Aorta (tissue), 5 donors: Measurements from ENCODE around the gene SLC25A51. TPM values are rescaled to one million over a fixed set of nuclear protein-coding genes. Genes with fewer than 3 reads are reported as not detected.
"Not testable (repeated sequence)": the region's sequence is repeated elsewhere in the genome, so short reads cannot be mapped to it uniquely, and the experiment has no call there.

Source experiments
- ATAC-seq: fragments of 200-7000 bp; cut with Tn5 transposase; one replicate; pipeline ENCODE4 v1.9.1; 2022; ENCODE audit warnings: moderate library complexity; ENCODE audit not compliant: low FRiP score
- DNase-seq, 2 donors: peaks; one replicate each; pipeline ENCODE4 v3.0.0-alpha.2; 2020
- H3K27ac ChIP-seq, 2 donors: one replicate each; pipeline ENCODE4 v1.5.1; 2013; ENCODE audit warnings: low read length in 2 of 2, mild to moderate bottlenecking in 2 of 2, moderate library complexity in 2 of 2, control low read depth in 1 of 2, inconsistent platforms in 1 of 2, low read depth in 1 of 2
- H3K27me3 ChIP-seq, 2 donors: one replicate each; pipeline ENCODE4 v1.6.1; 2013; ENCODE audit warnings: control low read depth in 1 of 2, low read length in 1 of 2, mild to moderate bottlenecking in 1 of 2, moderate library complexity in 1 of 2; ENCODE audit not compliant: insufficient read depth in 2 of 2, control insufficient read depth in 1 of 2
- H3K36me3 ChIP-seq, 2 donors: one replicate each; pipeline ENCODE4 v1.6.1; 2013; ENCODE audit warnings: control low read depth in 1 of 2, low read length in 1 of 2, mild to moderate bottlenecking in 1 of 2; ENCODE audit not compliant: insufficient read depth in 2 of 2, control insufficient read depth in 1 of 2
- H3K4me1 ChIP-seq, 2 donors: one replicate each; pipeline ENCODE4 v1.6.1; 2013; ENCODE audit warnings: low read length in 2 of 2, control low read depth in 1 of 2, mild to moderate bottlenecking in 1 of 2, moderate library complexity in 1 of 2; ENCODE audit not compliant: insufficient read depth in 2 of 2, control insufficient read depth in 1 of 2
- H3K4me3 ChIP-seq, 2 donors: one replicate each; pipeline ENCODE4 v1.5.1; 2013; ENCODE audit warnings: low read length in 2 of 2, control low read depth in 1 of 2, mild to moderate bottlenecking in 1 of 2
- H3K9me3 ChIP-seq: one replicate; pipeline ENCODE4 v1.6.1; 2013; ENCODE audit warnings: mild to moderate bottlenecking, low read length; ENCODE audit not compliant: control insufficient read depth
- WGBS, 2 donors: extraction: QIAGEN DNeasy Blood & Tissue Kit; methylation state at CpG; one replicate each; pipeline ENCODE4 v1.1.7; 2013; 5-methylcytosine and 5-hydroxymethylcytosine counted together
- intact Hi-C, 2 donors: fragments of 100-400 bp; cut with DNase I; formaldehyde crosslinking; loops; one replicate each; pipeline versions ENCODE4 v1.14.2 to v1.15.0; 2022
- polyA plus RNA-seq, 2 donors: library from polyadenylated mRNA; stranded (reverse); fragments of 200-250 nt; gene quantifications; one replicate each; pipeline ENCODE4 v1.2.3, GENCODE V29; 2013
- total RNA-seq, 2 donors: library from RNA; stranded (reverse); fragmentation: NEBNext Ultra II Directional; extraction: Animal tissue kit (Norgen Biotek cat#: 25700); gene quantifications; one replicate each; pipeline ENCODE4 v1.2.1, GENCODE V29; 2021
- donor health status: healthy with polysubstance abuse.
- donor health status: Bipolar disorder and iron deficiency.
- donor health status: DM: no; HTN: no; CAD: no.
- donor health status: DM: no; HTN: no; CAD: no.
- donor health status: DM: yes; HTN: yes; CAD: no.

The SLC25A51 gene
- total and polyA plus RNA-seq, 4 donors: 4.8 to 24.3 (median 14.8) TPM

GRCh38 chr9:37914154-37914551 lies 10.2 kb upstream of the SLC25A51 start:
- 41 to 42% methylated on average over 8 of the region's 8 CpGs for WGBS, 2 donors
- Histone ChIP-seq H3K27ac (no peak overlapping the region), H3K36me3 (no peaks in the 10 kb centered on the region), H3K4me1 (no peaks in the 10 kb centered on the region), H3K27me3 (no peaks in the 10 kb centered on the region), H3K4me3 (no peak overlapping the region), H3K9me3 (no peaks in the 10 kb centered on the region)
- ATAC-seq (no peak), DNase-seq (no peak)
- intact Hi-C loops: loop anchor here (5.0 to 10.0 kb wide), 6 partner anchors 101 to 488 kb away; no protein-coding TSS in a partner anchor

DNA sequence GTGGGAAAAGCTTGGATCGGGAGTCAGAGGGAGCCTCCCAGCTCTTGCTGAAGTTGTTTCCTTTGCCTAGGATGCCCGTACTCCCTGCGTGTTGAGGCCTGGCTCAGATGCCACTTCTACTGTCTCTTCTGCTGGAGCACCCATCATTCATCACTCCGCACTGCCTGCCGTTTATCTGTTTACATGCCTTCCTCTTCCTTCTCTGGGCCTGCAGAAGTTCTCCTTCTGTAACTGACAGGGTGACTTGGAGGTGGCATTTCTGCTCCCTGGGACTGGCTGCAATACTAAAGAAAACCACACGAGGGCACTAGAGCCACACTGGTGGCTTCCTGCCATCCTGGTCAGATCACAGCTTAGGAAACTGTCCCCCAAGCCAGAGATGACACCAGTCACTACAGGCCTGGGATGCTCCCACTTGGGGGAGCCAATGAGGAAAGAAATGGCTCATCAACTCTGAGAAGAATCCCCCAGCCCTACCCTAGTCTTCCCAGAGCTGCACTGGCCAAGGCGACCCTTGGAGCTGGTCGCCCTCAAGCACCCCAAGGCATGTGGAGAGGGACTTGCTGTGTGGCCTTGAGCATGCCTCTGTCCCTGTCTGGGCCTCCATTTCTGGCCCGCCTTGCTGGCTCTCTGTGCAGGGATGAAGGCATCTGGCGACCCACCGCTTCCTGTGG lies 9.7 kb upstream of the SLC25A51 start:
- Histone ChIP-seq H3K4me1 (no peaks in the 10 kb centered on the region), H3K4me3 (no peak overlapping the region), H3K27ac (no peak overlapping the region), H3K27me3 (no peaks in the 10 kb centered on the region), H3K9me3 (no peaks in the 10 kb centered on the region), H3K36me3 (no peaks in the 10 kb centered on the region)
- DNase-seq (peak; percentile 81 to 88), ATAC-seq (peak; percentile 88)
- 54 to 56% methylated on average over 11 of the region's 11 CpGs for WGBS, 2 donors
- intact Hi-C loops: loop anchor here (1.0 to 10.0 kb wide), 7 partner anchors 101 to 489 kb away; no protein-coding TSS in a partner anchor

- Histone ChIP-seq H3K4me1 (no peaks in the 10 kb centered on the region), H3K9me3 (no peaks in the 10 kb centered on the region), H3K36me3 (no peaks in the 10 kb centered on the region), H3K27me3 (no peaks in the 10 kb centered on the region), H3K27ac (no peak overlapping the region), H3K4me3 (no peak overlapping the region)
- ATAC-seq (no peak), DNase-seq (no peak)
- intact Hi-C loops: loop anchor here (5.0 to 10.0 kb wide), 6 partner anchors 104 to 491 kb away; no protein-coding TSS in a partner anchor
- 58 to 62% methylated on average over 6 of the region's 6 CpGs for WGBS, 2 donors
These were observed 7.3 kb upstream of the SLC25A51 start for GRCh38 chr9:37911271-37911681.

DNA sequence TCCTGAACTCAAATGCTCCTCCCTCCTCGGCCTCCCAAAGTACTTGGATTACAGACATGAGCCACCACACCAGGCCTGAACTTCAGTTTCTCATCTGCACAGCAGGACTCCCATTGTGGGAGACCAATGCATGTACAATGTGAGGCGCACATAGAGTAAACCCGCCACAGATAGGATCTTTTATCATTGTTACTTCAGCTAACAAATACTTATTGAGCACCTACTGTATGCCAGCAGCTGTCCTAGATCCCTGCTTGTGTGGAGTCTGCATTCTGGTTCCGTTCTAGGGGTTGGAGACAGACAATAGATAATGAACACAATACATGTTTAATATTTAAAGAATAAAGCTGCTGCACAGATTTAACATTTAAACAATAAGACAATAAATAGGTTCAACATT lies 6.3 kb upstream of the SLC25A51 start:
- H3K27me3 ChIP-seq: no peaks in the 10 kb centered on the region
- no peaks in the 10 kb centered on the region for H3K36me3 ChIP-seq
- H3K4me3 ChIP-seq: no peak overlapping the region
- ATAC-seq (no peak), DNase-seq (no peak)
- intact Hi-C loops: loop anchor here (5.0 to 10.0 kb wide), 6 partner anchors 105 to 492 kb away; no protein-coding TSS in a partner anchor
- H3K9me3 ChIP-seq: no peaks in the 10 kb centered on the region
- 93 to 95% methylated on average over 4 of the region's 4 CpGs for WGBS, 2 donors
- H3K27ac ChIP-seq: no peak overlapping the region
- no peaks in the 10 kb centered on the region for H3K4me1 ChIP-seq

GRCh38 chr9:37909836-37910235 lies 5.9 kb upstream of the SLC25A51 start:
- H3K27me3 ChIP-seq, H3K9me3 ChIP-seq, H3K27ac ChIP-seq, ATAC-seq, H3K4me1 ChIP-seq, H3K36me3 ChIP-seq, H3K4me3 ChIP-seq, DNase-seq: not testable (repeated sequence)
- 81% methylated on average over 5 of the region's 5 CpGs for WGBS, 2 donors
- intact Hi-C loops: loop anchor here (5.0 to 10.0 kb wide), 9 partner anchors 105 to 515 kb away; partner anchors contain the start of genes ALDH1B1 (in 1 of the 2) and IGFBPL1 (in 1 of the 2)

- H3K9me3 ChIP-seq: no peaks in the 10 kb centered on the region
- H3K4me1 ChIP-seq: no peaks in the 10 kb centered on the region
- H3K36me3 ChIP-seq: no peaks in the 10 kb centered on the region
- H3K4me3 ChIP-seq: no peak overlapping the region
- no peak for ATAC-seq
- DNase-seq: peak in 1 of 2 donors; percentile 11
- no peak overlapping the region for H3K27ac ChIP-seq
- intact Hi-C loops: loop anchor here (5.0 to 10.0 kb wide), 3 partner anchors 108 to 515 kb away; partner anchors contain the start of genes ALDH1B1 (in 1 of the 2) and IGFBPL1 (in 1 of the 2)
- H3K27me3 ChIP-seq: no peaks in the 10 kb centered on the region
- WGBS, 2 donors: 91 to 93% methylated on average over 3 of the region's 3 CpGs
These were observed 5.4 kb upstream of the SLC25A51 start for GRCh38 chr9:37909326-37909725.

DNA sequence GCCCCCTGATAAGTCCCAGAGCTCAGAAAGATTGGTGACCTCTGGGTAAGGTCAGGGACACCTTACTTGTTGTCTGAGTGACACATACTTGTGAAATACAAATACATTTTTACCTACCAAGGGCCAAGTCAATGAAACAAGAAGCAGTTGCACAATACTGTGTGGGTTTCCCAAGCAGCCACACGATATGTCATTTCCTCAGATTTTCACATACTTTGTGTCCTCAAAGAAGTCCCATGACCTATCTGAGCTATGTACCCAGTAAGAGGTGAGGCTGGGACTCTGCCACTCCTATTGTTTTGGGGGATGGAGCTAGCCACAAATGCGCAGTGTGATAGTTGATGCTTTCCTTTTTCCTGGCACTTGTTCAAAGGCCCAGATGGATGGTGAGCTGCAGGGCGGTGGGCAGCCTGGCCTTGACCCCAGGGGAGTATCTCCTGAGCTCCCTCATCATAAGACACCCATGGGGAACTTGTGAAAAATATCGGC lies 4.8 kb upstream of the SLC25A51 start:
- no peak overlapping the region for H3K27ac ChIP-seq
- H3K27me3 ChIP-seq: no peaks in the 10 kb centered on the region
- ATAC-seq: no peak
- no peak overlapping the region for H3K4me3 ChIP-seq
- intact Hi-C loops: loop anchor here (5.0 to 10.0 kb wide), 3 partner anchors 109 to 516 kb away; partner anchors contain the start of genes ALDH1B1 (in 1 of the 2) and IGFBPL1 (in 1 of the 2)
- H3K4me1 ChIP-seq: no peaks in the 10 kb centered on the region
- H3K36me3 ChIP-seq: no peaks in the 10 kb centered on the region
- no peaks in the 10 kb centered on the region for H3K9me3 ChIP-seq
- no peak for DNase-seq
- WGBS, 2 donors: 77 to 87% methylated on average over 4 of the region's 4 CpGs

GRCh38 chr9:37908283-37908682 lies 4.4 kb upstream of the SLC25A51 start:
- Histone ChIP-seq H3K9me3 (no peaks in the 10 kb centered on the region), H3K27me3 (no peaks in the 10 kb centered on the region), H3K27ac (no peak overlapping the region), H3K36me3 (no peaks in the 10 kb centered on the region), H3K4me3 (no peak overlapping the region), H3K4me1 (no peaks in the 10 kb centered on the region)
- intact Hi-C loops: loop anchor here (5.0 to 10.0 kb wide), 3 partner anchors 109 to 517 kb away; partner anchors contain the start of genes ALDH1B1 (in 1 of the 2) and IGFBPL1 (in 1 of the 2)
- WGBS, 2 donors: 64 to 66% methylated on average over 4 of the region's 4 CpGs
- DNase-seq (no peak), ATAC-seq (no peak)
